Measurements from ENCODE around the gene OR51B4. TPM values are rescaled to one million over a fixed set of nuclear protein-coding genes. Genes with fewer than 3 reads are reported as not detected.

The OR51B4 gene
- total RNA-seq, 1 experiment from 2014 or later: not detected

GRCh38 chr11:5272395-5273017 lies 29.2 kb downstream of the OR51B4 start:
- H3K4me2 ChIP-seq (ENCODE audit: insufficient read depth, insufficient read length, low read length): no peak overlapping the region
- TF ChIP-seq, protein P1, sequence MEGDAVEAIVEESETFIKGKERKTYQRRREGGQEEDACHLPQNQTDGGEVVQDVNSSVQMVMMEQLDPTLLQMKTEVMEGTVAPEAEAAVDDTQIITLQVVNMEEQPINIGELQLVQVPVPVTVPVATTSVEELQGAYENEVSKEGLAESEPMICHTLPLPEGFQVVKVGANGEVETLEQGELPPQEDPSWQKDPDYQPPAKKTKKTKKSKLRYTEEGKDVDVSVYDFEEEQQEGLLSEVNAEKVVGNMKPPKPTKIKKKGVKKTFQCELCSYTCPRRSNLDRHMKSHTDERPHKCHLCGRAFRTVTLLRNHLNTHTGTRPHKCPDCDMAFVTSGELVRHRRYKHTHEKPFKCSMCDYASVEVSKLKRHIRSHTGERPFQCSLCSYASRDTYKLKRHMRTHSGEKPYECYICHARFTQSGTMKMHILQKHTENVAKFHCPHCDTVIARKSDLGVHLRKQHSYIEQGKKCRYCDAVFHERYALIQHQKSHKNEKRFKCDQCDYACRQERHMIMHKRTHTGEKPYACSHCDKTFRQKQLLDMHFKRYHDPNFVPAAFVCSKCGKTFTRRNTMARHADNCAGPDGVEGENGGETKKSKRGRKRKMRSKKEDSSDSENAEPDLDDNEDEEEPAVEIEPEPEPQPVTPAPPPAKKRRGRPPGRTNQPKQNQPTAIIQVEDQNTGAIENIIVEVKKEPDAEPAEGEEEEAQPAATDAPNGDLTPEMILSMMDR (conservative IDR thresholded peaks at IDR 0.05): no peak
- Mint-ChIP-seq H3K4me3 (no peak overlapping the region), H3K27ac (no peak overlapping the region), H3K27me3 (ENCODE audit: low read depth) (no peaks in the 10 kb centered on the region), H3K9me3 (no peaks in the 10 kb centered on the region), H3K4me1 (peaks cover 5% of the 10 kb centered on the region in 2 experiments), H3K36me3 (ENCODE audit: insufficient read depth in 1 of 3, low read depth in 3 of 3) (no peaks in the 10 kb centered on the region)
- H3T11ph ChIP-seq (ENCODE audit: low read length): no peak overlapping the region
- H3K27me3 ChIP-seq (ENCODE audit: insufficient read depth, low read length): no peaks in the 10 kb centered on the region
- H3K9ac ChIP-seq (ENCODE audit: extremely low read depth, insufficient read length, low read length): no peak overlapping the region
- no peak overlapping the region for H3K18ac ChIP-seq (ENCODE audit: insufficient read length, low read depth, low read length)
- H4K5ac ChIP-seq (ENCODE audit: insufficient read length, low read depth, low read length): no peak overlapping the region
- no peak overlapping the region for H4K91ac ChIP-seq (ENCODE audit: insufficient read length, low read depth, low read length)
- no peaks in the 10 kb centered on the region for H3K79me2 ChIP-seq (ENCODE audit: insufficient read depth, low read length)
- H2BK15ac ChIP-seq (ENCODE audit: low read depth, low read length): no peak overlapping the region
- H3K79me1 ChIP-seq (ENCODE audit: insufficient read depth, low read depth, low read length, poor library complexity, severe bottlenecking): no peaks in the 10 kb centered on the region
- H2BK20ac ChIP-seq (ENCODE audit: low read depth, low read length, poor library complexity, severe bottlenecking): no peak overlapping the region
- H2AFZ ChIP-seq (ENCODE audit: low read length): no peak overlapping the region
- H3K56ac ChIP-seq (ENCODE audit: insufficient read length, low read depth, low read length): no peak overlapping the region
- H3K23me2 ChIP-seq (ENCODE audit: insufficient read length, low read depth, low read length, poor library complexity, severe bottlenecking): no peaks in the 10 kb centered on the region
- H3K9me3 ChIP-seq (ENCODE audit: control insufficient read depth, low read depth, low read length): no peaks in the 10 kb centered on the region
- no peak overlapping the region for H2BK5ac ChIP-seq (ENCODE audit: insufficient read length, low read length)
- H3K27ac ChIP-seq (ENCODE audit: insufficient read length, low read depth, low read length): no peak overlapping the region
- no peak overlapping the region for H2BK12ac ChIP-seq (ENCODE audit: insufficient read length, low read depth, low read length)
- H4K20me1 ChIP-seq (ENCODE audit: control insufficient read depth, insufficient read depth, insufficient read length): no peaks in the 10 kb centered on the region
- no CpG with 5 or more reads among the region's 4 CpGs for WGBS (ENCODE audit: extremely low coverage, insufficient read length, low lambda C conversion rate)
- H2BK120ac ChIP-seq (ENCODE audit: low read depth, low read length, poor library complexity, severe bottlenecking): no peak overlapping the region
- no peak overlapping the region for H3K14ac ChIP-seq (ENCODE audit: insufficient read depth, low read length)
- H2AK5ac ChIP-seq (ENCODE audit: insufficient read length, low read length): no peak overlapping the region
- H3K4ac ChIP-seq (ENCODE audit: low read depth, low read length): no peak overlapping the region
- no peak for DNase-seq
- H3K23ac ChIP-seq (ENCODE audit: insufficient read length, low read depth, low read length): no peak overlapping the region
- H4K8ac ChIP-seq (replicated peaks; ENCODE audit: insufficient read length, low read depth, low read length): no peak overlapping the region
- no peaks in the 10 kb centered on the region for H3K4me1 ChIP-seq (ENCODE audit: insufficient read depth, low read length)

Data from H9 (cell line).